SH-SY5Y (cell line): Measurements from ENCODE around the gene DPYD.

ENCODE experiments used
- GATA2 ChIP-seq: IDR thresholded peaks from 2 replicates; pipeline ENCODE4 v1.6.1; 2011; ENCODE audit warnings: mild to moderate bottlenecking, low read depth, low read length
- GATA3 ChIP-seq: IDR thresholded peaks from 2 replicates; pipeline ENCODE4 v1.6.1; 2011; ENCODE audit warnings: low read depth, mild to moderate bottlenecking, low read length, moderate library complexity

GRCh38 chr1:97740891-97741290 lies 179.9 kb downstream of the DPYD start:
- no peak for TF ChIP-seq GATA2
- TF ChIP-seq GATA3, result no peak
